Brain microvascular endothelial cell (primary cell): ENCODE results near the gene KIAA1328.
A peak's percentile ranks its signal among the peaks of the same experiment; 100 is the strongest.

Source experiments
- DNase-seq: peaks from one replicate; pipeline ENCODE4 v3.0.0-alpha.2; 2020
- H3K27ac ChIP-seq: fragments of 250-450 bp; sonication (Bioruptor Pico); 2 replicates; pipeline ENCODE4 v1.5.1; 2020; ENCODE audit warnings: mild to moderate bottlenecking, moderate library complexity
- H3K27me3 ChIP-seq: fragments of 250-450 bp; sonication (Bioruptor Pico); replicated peaks from 2 replicates; pipeline ENCODE4 v1.5.1; 2020; ENCODE audit warnings: mild to moderate bottlenecking
- H3K36me3 ChIP-seq: fragments of 250-450 bp; sonication (Bioruptor Pico); replicated peaks from 2 replicates; pipeline ENCODE4 v1.5.1; 2020; ENCODE audit warnings: mild to moderate bottlenecking
- H3K4me3 ChIP-seq: 2 replicates; pipeline ENCODE4 v1.5.1; 2011; ENCODE audit warnings: low read depth, mild to moderate bottlenecking, control low read depth, low read length, moderate library complexity
- in situ Hi-C: cut with HindIII; loops from 2 replicates; pipeline ENCODE4 v1.10.0; 2017; ENCODE audit warnings: low sequenced_read_pairs, low pct_ligation_motif_present
- TF ChIP-seq, protein P1 (sequence below): IDR thresholded peaks from 2 replicates; pipeline ENCODE4 v1.5.1; 2011; ENCODE audit warnings: low read depth, mild to moderate bottlenecking, moderate library complexity, low read length, control low read depth, inconsistent platforms; ENCODE audit errors: missing control alignments

The KIAA1328 gene

DNA sequence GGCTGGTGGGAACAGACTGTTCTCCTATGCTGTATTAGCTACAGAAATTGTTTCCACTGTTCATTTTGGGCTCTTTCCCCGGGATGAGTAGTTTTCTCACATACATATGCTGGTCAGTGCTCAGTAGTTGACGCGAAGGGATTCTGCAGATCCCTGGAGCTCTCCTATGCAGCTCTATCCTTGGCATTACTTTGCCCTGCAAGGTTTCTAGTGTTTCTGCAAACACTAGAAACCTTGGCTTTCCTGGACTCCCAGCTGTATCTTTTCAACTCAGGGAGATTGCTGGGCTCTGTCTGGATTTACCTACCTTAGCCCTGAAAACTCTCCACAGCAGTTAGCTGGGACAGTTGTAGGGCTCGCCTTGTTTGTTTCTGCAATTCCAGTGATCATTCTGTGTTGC lies 10.9 kb downstream of the KIAA1328 start:
- Histone ChIP-seq H3K4me3 (no peak overlapping the region), H3K27me3 (no peaks in the 10 kb centered on the region), H3K36me3 (no peaks in the 10 kb centered on the region), H3K27ac (no peak overlapping the region)
- DNase-seq, result no peak
- TF ChIP-seq, protein P1, sequence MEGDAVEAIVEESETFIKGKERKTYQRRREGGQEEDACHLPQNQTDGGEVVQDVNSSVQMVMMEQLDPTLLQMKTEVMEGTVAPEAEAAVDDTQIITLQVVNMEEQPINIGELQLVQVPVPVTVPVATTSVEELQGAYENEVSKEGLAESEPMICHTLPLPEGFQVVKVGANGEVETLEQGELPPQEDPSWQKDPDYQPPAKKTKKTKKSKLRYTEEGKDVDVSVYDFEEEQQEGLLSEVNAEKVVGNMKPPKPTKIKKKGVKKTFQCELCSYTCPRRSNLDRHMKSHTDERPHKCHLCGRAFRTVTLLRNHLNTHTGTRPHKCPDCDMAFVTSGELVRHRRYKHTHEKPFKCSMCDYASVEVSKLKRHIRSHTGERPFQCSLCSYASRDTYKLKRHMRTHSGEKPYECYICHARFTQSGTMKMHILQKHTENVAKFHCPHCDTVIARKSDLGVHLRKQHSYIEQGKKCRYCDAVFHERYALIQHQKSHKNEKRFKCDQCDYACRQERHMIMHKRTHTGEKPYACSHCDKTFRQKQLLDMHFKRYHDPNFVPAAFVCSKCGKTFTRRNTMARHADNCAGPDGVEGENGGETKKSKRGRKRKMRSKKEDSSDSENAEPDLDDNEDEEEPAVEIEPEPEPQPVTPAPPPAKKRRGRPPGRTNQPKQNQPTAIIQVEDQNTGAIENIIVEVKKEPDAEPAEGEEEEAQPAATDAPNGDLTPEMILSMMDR, result no peak
- in situ Hi-C loops, result no loop called here

DNA sequence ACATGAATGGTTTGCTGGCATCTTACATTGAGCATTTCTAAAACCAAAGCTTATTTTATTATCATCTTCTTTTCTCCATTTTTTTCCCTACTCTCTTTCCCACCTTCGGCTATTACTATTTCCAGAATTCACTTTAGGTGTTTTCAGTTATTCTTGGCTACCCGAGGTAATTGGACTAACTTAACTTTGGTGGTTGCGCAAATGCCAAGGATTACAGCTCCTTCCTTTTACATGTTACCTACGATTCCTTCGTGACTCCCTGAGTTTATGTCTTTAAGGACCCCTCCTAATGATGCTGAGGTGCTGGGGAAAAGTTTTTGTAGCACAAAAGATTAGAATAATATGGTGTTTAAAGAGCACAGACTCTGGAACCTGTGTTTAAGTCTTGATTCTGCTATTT lies 14.3 kb downstream of the KIAA1328 start:
- DNase-seq, result no peak
- Histone ChIP-seq H3K4me3 (no peak overlapping the region), H3K27me3 (no peaks in the 10 kb centered on the region), H3K27ac (no peak overlapping the region), H3K36me3 (no peaks in the 10 kb centered on the region)
- in situ Hi-C loops, result no loop called here
- TF ChIP-seq, protein P1, result no peak

DNA sequence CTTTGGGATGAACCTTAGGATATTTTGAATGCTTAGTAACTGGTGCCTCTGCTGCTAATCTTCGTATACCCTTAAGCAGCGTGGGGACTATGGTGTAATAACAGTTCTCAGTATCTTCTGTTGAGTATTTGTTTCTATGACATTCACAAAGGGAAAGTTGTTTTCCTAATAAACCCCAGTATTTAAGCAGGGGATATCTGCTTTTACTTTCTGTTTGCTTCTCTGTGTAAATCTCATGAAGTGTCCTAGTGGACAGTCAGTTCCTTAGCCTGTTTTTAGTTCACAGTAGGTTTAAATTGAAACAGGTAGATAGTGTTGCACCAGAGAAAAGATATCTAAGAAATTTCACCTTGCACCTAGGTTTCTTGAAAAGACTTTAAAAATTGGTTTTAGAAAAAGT lies 14.9 kb downstream of the KIAA1328 start:
- H3K27me3 ChIP-seq, result no peaks in the 10 kb centered on the region
- DNase-seq, result no peak
- H3K36me3 ChIP-seq, result no peaks in the 10 kb centered on the region
- H3K4me3 ChIP-seq, result no peak overlapping the region
- no peak overlapping the region for H3K27ac ChIP-seq
- TF ChIP-seq, protein P1, result no peak
- in situ Hi-C loops, result no loop called here

DNA sequence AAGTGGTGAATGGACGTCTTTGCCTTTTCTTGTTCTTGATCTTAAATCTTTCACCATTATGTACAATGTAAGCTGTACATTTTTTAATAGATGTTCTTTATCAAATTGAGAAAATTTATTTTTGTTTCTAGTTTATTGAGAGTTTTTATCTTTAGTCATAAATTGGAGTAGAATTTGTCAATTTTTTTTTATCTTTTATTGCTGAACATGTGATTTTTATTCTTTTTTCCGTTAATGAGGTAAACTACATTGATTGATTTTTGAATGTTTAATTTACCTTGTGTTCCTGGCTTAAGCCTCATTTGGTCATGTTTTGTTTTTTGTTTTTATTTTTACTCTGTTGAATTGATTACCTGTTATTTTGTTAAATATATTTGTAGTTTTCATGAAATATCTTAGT lies 19.7 kb downstream of the KIAA1328 start:
- DNase-seq, result no peak
- Histone ChIP-seq H3K27me3 (no peaks in the 10 kb centered on the region), H3K36me3 (no peaks in the 10 kb centered on the region), H3K27ac (no peak overlapping the region), H3K4me3 (no peak overlapping the region)
- TF ChIP-seq, protein P1, result no peak
- in situ Hi-C loops, result no loop called here

DNA sequence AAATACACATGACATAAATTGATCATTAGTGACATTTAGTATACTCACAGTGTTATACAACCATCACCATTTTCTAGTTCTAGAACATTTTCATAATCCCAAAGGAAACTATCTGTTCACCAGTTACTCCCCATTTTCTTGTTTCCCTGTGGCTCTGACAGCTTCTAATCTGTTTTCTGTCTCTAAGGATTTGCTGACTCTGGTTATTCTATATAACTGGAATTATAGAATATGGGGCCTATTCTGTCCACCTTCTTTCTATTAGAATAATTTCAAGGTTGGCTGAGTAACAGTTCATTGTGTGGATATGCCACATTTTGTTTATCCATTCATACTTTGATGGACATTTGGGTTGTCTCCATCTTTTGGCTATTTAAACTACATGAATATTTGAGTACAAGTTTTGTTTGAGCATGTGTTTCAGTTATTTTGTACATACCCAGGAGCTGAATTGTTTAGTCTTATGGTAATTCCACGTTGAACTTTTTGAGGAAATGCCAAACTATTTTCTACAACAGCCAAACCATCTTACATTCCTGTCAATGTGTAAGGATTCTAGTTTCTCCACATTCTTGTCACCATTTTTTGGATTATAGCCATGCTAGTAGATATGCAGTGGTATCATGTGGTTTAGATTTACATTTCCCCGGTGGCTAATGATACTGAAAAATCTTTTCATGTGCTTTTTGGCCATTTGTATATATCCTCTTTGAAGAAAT lies 20.5 kb downstream of the KIAA1328 start:
- Histone ChIP-seq H3K4me3 (no peak overlapping the region), H3K27ac (no peak overlapping the region), H3K27me3 (no peaks in the 10 kb centered on the region), H3K36me3 (no peaks in the 10 kb centered on the region)
- TF ChIP-seq, protein P1, result no peak
- peak; percentile 14 for DNase-seq
- in situ Hi-C loops, result no loop called here
